ENCODE data around the gene SERGEF.

Gene SERGEF

GRCh38 chr11:18012906-18013781 lies at the start of gene SERGEF:
Gene SERGEF (minus strand): TSS chr11:18013047. CDS start chr11:18013010, 37 bp downstream.
- peak; percentile 96 for DNase-seq (ENCODE audit: low spot score)

DNA sequence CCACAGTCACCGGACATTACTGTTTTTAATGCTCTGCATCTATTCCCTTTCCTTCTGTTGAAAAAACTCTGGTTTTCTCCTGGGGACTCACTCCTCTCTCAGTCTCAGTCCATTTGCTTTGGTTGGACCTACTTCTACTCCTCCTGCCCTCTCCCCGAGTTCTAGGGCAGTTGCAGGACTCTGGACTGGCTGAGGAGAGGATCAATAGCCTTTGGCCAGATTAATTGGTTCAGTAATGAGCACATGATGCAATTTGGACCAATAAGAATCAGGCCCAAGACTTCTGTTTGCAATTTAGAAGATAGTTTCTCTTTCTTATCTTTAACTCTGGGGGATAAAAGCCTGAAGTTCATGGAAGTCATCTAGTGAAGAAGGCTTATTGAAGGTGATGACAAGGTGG lies 48.5 kb upstream of the SERGEF start:
- no peak for DNase-seq (ENCODE audit: low spot score)

- DNase-seq (ENCODE audit: low spot score) = no peak
Measured at GRCh38 chr11:18056561-18057181, 43.8 kb upstream of the SERGEF start.

DNA sequence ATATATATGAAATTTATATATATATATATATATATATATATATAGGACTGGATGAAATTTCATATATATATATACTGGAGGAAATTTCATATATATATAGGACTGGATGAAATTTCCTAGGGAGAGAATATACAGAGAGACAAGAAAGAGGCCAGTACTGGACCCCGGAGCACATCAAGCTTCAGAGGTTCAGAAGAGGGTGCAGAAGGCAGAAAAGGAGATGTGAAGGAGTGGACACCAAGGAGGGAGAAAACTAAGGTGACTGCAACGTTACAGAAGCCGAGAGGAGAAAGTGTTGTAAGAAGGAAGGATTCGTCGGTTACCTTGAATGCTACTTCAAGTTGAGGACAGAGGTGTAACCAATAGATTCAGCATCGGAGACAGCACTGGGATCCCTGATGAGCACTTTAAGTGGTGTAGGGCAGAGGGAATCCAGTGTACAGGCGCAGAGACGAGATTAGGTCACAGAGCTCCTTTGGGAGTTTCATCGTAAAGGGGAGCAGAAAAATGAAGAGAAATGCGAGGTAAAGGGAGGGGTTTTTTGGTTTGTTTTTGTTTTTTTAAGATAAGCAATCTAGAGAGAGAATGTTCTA lies 41.8 kb upstream of the SERGEF start:
- no peak for DNase-seq (ENCODE audit: low spot score)

DNA sequence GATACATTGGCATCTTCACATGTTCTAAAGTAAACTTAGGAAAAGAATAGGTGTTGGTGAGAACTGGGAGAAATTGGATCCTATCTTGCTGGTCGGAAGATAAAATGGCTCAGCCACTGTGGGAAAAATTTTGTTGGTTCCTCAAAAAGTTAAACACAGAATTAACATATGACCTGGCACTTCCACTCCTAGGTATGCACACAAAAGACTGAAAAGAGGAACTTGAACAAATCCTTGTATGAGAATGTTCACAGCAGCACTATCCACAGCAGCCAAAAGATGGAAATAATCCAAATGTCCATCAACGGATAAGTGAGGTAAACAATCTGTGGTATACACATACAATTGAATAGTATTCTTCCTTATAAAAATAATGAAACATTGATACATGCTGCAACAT lies 38.0 kb upstream of the SERGEF start:
- DNase-seq (ENCODE audit: low spot score) = no peak

- DNase-seq (ENCODE audit: low spot score) = peak; percentile 88
Measured at GRCh38 chr11:18046116-18046777, 33.4 kb upstream of the SERGEF start, which contains the start of gene TPH1. Gene TPH1 (minus strand): TSS chr11:18046269. CDS start chr11:18040762, 5,507 bp downstream.

GRCh38 chr11:18036456-18036855 lies 23.6 kb upstream of the SERGEF start:
- no peak for DNase-seq (ENCODE audit: low spot score)

GRCh38 chr11:18027475-18027874 lies 14.6 kb upstream of the SERGEF start:
- no peak for DNase-seq (ENCODE audit: low spot score)

DNA sequence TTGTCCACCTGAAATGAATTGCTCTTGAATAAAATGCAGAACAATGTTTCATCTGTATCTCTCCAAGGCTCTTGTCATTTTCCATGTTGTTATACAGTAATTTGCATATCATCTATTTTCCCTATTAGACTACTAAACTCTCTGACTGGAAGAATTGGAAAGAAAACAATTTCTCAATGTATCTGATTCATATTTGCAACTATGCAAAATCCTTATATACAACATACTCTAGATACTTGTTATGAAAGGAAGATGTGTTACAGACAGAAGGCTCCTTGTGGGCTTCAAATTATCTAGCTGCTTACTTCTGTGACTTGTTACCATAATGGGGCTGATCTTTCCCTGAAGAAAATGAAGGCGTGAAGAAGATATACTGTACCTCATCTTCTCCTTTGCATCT lies 9.6 kb upstream of the SERGEF start:
- no peak for DNase-seq (ENCODE audit: low spot score)

GRCh38 chr11:18019650-18020049 lies 6.8 kb upstream of the SERGEF start:
- DNase-seq (ENCODE audit: low spot score) = no peak

DNA sequence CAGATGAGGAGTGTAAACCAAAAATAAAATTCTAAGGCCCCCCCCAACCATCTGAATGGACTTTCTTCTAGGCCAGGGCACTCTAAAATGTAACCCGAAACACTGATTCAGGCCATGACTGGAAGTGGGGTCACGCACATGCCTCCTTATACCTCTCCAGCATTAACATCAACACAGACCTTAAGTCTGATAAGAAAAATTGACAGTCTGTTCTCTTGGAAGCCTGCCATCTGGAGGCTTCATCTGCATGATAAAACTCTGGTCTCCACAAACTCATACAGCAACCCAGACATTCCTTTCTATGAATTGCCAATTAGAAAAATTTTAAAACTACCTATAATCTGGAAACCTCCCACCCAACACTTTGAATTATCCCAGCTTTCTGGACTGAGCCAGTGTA lies 3.9 kb upstream of the SERGEF start:
- DNase-seq (ENCODE audit: low spot score) = no peak

GRCh38 chr11:18014876-18015275 lies 2.0 kb upstream of the SERGEF start:
- DNase-seq (ENCODE audit: low spot score) = no peak

DNA sequence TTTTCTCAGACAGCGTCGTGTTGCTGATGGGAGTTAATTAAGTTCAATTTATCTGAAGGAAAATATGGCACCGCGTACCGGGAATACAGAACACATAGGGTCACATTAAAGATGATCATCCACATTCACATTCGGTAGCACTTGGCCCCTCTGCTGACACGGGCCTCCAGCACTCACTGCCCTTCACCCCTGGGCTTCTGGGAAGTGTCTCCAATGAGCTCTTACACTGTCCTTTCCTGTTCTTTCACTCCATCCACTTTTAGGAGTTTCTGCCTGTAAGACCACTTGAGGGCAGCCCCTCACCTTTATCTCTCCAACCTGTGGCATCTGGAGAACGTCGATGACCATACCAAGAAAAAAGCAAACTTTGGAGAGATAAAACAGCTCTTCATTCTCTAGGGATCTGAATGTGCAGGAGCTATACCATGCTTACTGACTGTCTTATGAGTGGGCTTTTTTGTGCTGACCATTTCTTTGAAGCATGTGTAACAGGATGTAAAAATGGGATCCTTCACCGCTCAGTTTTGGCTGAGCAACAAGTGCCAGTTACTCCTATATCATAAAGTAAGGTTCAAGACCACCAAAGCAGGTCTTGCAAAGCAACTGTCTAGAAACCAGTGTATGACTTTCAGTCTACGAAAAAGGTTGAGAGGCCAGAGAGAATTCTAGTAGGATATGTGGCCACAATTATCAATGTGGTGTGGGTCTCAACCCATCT lies 1.1 kb upstream of the SERGEF start:
- peak; percentile 8 for DNase-seq (ENCODE audit: low spot score)

GRCh38 chr11:18012122-18012905 lies 533 bp downstream of the SERGEF start:
- peak; percentile 31 for DNase-seq (ENCODE audit: low spot score)

DNA sequence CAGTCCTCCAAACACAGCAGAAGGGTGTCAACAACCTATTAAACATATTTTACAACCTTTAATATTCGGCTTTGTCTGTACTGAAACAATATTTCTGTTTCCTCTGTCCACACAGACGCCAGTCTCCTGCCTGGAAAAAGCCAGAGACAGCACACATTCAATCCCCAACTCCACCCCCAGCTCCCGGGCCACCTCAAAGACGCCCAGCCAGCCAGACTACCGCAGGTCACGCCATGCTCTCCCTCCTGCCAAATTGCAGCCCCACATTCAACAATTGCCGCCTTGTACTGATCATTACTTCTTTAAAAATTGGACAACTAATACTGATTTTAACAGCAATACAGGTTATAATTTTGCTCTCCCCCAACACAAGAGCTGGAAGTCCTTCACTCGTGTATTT lies 1.2 kb downstream of the SERGEF start:
- no peak for DNase-seq (ENCODE audit: low spot score)

DNA sequence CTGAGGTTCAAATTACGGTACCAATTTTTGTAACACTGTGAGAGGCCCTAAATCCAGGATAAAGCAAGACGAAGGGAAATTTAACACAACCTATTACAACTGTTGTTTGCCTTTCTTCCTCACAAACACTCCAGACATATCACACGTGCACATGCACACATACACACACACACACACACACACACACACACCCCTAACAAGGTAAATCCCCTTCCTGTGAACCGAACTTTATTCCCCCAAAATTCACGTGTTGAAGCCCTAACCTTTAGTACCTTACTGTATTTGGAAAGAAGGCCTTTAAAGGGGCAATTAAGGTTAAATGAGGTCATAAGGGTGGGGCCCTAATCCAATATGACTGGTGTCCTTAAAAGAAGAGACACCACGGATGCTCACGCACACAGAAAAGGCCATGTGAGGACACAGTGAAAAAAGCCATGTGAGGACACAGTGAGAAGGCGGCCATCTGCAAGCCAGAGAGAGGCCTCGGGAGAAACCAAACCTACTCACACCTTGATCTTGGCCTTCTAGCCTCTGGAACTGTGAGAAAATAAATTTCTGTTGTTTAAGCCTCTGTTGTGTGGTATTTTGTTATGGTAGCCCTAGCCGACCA lies 1.8 kb downstream of the SERGEF start:
- DNase-seq (ENCODE audit: low spot score) = no peak

- no peak for DNase-seq (ENCODE audit: low spot score)
Measured at GRCh38 chr11:18010121-18010670, 2.7 kb downstream of the SERGEF start.

DNA sequence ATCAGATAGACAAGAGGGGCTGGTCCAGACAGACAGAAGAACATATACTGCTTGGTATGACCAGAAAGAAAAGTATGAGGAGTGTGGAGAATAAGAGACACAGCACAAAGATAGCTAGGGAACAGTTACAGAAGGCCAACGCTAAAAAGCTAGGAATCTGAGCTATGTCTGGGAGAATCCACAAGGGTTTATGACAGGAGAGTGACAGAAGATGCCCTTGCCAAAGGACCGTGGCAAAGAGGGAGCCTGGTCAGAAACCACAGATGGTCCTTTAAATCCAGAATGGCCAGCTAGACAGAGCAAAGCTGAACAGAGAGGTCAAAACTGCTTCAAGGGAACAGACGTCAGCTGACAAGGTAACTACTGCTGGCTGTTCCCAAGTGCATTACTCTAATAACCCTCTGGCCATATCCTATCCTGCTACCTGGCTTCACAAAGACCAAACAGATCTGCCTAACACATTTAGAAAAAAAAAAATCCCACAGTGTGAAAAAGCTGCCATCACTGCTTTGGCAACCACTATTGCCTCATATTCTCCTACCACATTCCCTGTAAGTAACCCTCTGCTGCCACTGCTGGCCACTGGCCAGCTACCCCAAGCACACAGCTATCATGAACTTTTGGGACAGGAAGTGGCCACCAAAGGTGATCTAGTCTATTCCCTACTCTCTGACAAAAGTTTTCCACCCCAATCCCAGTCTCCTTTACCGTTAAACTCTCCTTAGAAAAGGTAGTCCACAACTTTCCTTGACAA lies 7.3 kb downstream of the SERGEF start:
- no peak for DNase-seq (ENCODE audit: low spot score)

GRCh38 chr11:18001191-18001590 lies 11.7 kb downstream of the SERGEF start:
- no peak for DNase-seq (ENCODE audit: low spot score)

All from iPS-NIHi11 (cell line).